CD4-positive, alpha-beta T cell treated with Interleukin-2 at 100 ng/mL for 4 hours (primary cell): ENCODE data around the gene MGME1.
A peak's percentile ranks its signal among the peaks of the same experiment; 100 is the strongest.
"Not testable (repeated sequence)": the region's sequence is repeated elsewhere in the genome, so short reads cannot be mapped to it uniquely, and the experiment has no call there.

Experiments used
- DNase-seq: peaks from one replicate; pipeline ENCODE4 v3.0.0-alpha.2; 2020; ENCODE audit warnings: low spot score

Gene MGME1

GRCh38 chr20:17960400-17960885, 8.4 kb upstream of the MGME1 start:
- DNase-seq = not testable (repeated sequence)

- no peak for DNase-seq
Observed at GRCh38 chr20:17960927-17961586, 7.8 kb upstream of the MGME1 start.

DNA sequence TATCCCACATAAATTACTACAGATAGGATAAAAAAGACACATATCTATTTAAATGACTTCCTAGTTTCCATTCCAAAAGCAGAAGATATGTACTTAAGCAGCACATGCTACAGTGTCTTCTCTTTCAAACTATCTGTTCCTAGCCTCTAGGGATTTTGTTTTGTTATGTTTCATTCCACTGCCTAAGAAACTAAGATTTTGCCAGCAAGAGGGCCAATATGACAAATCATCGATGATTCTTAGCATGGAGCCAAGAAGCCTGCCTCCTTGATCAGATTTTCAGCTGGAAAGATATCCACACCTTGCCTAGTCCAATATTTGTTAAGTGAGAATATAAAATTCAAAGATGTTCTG, 7.3 kb upstream of the MGME1 start:
- DNase-seq = no peak

GRCh38 chr20:17963114-17963897, 5.5 kb upstream of the MGME1 start:
- peak; percentile 26 for DNase-seq

DNA sequence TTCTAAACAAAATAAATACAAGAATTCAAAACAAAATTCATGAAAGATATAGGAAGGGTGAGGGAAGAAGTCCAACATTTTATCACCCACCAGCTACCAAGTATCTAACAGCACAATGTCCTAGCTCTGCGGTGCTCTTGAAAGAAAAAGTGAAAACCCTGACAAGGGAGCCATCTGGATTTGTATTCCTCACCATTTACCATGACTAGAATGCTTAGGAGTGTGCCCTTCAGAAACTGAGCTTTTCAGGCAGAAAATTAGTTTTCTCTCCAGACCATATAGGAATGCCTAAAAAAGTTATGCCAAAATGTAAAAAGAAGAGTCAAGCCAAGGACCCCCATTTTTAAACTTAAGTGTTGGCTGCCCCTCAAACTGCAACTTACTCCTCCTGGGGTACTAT, 4.7 kb upstream of the MGME1 start:
- DNase-seq = no peak

DNA sequence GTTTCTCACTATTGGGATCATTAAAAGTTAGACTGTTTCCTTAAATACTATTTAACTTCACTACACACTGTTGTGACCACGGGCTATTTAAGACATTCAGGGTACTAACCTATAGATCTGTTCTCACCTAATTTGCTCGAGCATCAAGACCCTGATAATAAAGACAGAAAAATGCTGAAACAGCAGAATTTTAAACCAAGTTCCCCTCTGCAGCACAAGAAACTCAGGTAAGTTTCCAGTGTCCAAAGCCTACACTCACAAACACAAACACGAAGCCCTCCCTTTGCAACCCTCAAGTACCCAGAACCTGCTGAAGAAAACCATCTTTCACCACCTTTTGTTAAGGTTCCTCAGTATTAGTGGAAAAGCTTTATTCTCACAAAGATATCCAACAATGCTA, 4.2 kb upstream of the MGME1 start:
- DNase-seq = no peak

DNA sequence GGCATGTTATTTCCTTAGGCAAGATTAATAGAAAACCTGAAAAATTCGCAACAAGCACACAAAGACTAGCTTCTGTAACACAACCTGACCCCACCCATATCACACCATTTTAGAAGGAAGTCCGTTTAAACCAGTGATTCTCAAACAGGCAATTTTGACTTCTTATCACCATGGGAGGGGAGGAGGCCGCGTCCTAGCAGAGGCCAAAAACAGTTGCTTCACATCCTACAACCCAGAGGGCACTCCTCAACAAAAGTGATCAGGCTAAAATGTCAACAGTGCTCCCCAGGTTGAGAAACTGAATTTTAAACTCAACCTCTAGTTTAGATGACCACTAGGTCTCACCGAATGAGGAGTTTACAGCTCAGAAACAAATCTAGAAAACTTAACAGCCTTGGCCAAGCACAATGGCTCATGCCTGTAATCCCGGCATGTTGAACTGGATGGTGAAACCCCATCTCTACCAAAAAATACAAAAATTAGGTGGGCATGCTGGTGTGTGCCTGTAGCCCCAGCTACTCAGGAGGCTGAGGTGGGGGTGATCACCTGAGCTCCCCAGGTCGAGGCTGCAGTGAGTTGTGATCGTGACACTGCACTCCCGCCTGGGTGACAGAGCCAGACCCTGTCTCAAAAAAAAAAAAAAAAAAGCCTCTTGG, 3.6 kb upstream of the MGME1 start:
- peak; percentile 27 for DNase-seq

DNA sequence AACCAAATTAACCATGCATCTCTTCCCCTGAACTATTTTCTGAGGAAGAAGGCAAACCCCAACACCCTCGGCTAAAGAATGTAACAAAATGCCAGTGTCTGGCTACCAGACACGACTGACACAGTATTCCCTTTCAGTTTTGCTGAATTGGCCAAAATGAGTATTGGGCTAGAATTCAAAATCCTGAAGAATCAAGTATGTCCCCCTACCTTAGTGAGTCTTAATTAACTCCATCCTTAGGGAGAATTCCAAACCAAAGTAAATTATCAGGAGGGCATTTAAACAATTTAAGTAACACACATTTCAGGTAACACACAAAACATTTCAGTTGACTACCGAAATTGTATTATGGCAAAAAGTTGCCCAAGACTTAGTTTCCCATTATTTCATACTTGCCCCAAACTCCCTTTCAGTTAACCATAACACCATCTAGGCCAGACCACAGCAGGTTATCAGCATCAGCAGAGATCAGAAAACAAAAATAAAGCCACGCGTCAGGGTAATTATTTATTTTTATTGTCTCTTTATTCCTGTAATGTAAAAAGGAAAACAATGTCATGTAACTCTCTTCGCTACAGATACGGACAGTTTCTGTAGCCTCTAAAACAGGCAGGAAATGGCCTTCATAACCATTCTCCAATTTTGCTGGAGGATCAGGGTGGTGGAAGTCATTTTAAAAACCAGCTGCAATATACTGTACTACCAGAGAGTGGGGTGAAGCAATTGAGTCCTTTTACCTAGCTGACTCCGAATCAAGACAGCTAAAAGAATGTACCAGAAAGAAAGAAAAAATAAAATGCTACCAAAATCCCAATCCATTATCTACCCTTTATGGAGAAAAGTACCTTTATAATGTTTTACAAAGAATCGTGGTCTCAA, 2.1 kb upstream of the MGME1 start:
- DNase-seq = peak; percentile 50

- DNase-seq = peak; percentile 29
Observed at GRCh38 chr20:17967521-17968365, 1.1 kb upstream of the MGME1 start.

GRCh38 chr20:17969278-17969883, 563 bp downstream of the MGME1 start:
- peak; percentile 32 for DNase-seq

DNA sequence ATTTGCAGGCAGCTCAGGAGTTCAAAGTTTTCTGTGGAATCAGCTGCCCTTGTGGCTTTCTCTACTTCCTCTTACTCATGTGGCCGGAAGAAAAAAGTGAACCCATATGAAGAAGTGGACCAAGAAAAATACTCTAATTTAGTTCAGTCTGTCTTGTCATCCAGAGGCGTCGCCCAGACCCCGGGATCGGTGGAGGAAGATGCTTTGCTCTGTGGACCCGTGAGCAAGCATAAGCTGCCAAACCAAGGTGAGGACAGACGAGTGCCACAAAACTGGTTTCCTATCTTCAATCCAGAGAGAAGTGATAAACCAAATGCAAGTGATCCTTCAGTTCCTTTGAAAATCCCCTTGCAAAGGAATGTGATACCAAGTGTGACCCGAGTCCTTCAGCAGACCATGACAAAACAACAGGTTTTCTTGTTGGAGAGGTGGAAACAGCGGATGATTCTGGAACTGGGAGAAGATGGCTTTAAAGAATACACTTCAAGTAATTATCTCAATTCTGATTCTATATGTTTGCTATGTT, 1.1 kb downstream of the MGME1 start:
- peak; percentile 51 for DNase-seq

- DNase-seq = no peak
Observed at GRCh38 chr20:17971300-17972013, 2.6 kb downstream of the MGME1 start.

GRCh38 chr20:17972121-17972520, 3.3 kb downstream of the MGME1 start:
- DNase-seq = no peak

GRCh38 chr20:17976305-17976704, 7.5 kb downstream of the MGME1 start:
- no peak for DNase-seq

- no peak for DNase-seq
Observed at GRCh38 chr20:17985388-17986018, 16.7 kb downstream of the MGME1 start.

- no peak for DNase-seq
Observed at GRCh38 chr20:17987988-17988387, 19.2 kb downstream of the MGME1 start.

DNA sequence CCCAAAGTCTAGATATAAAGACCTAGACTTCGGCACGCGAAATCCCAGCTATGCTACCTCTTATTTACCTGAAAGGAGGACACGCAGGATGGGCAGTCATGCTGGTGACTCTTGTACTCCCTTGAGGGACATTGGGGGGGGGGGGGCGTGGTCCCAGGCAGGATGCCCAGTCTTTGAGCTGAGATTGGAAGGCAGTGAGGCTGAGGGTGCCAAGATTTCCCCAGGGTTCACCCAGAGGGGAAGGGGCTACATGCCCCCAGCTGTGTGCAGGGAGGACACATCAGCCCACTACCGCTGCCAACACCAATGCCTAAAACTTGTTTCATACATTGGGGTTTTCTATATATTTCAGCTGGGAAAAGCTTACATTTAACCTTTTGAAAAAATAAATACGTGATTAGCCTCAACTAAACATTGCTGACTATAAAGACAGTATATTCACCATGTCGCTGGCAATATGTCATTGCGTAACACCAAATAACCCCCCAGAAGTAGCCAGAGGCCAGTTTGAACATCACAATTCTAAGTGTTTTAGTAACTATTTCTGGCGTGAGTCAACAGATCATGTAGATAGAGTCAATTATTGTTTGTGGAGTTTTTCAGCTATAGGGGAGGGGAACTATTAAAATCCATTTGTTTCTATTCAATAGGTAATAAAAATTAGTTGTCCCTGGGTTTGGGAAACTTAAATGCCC, 21.6 kb downstream of the MGME1 start:
- DNase-seq = no peak

GRCh38 chr20:17992224-17992637, 23.4 kb downstream of the MGME1 start:
- DNase-seq = no peak
